ENCODE results near the gene CISTR.

DNA sequence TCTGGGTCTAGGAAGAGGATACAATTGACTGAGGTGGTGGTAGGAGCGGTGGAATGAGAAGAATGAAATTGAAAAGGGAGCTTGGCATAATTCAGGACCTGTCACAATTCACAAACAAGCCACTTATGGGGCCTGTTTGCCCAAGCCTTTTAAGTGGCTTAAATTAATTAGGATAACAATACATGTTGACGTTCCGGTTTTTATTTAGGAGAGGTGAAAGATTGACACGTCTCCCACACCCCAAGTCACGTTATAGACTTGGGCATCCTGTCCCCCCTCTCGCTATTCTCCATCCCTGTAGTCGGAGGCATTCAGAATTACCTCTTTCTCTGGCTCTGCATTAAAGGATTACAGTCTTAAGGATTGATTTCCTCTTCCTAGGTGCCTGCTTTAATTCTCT lies 23.6 kb downstream of the CISTR start:
- TF ChIP-seq CTCF (IDR thresholded peaks at IDR 0.05) (no peak), POLR2A (IDR thresholded peaks at IDR 0.05) (no peak)

Measured in heart left ventricle (tissue), 13 donors.